Stimulated activated CD8-positive, alpha-beta memory T cell treated with anti-CD3 and anti-CD28 coated beads, Interleukin-4, amount 100 ng/mL, for 48 hours (primary cell): Measurements from ENCODE around the gene DMWD.
"Not testable (repeated sequence)": the region's sequence is repeated elsewhere in the genome, so short reads cannot be mapped to it uniquely, and the experiment has no call there.

Experiments used
- DNase-seq: peaks from one replicate; pipeline ENCODE4 v3.0.0-alpha.2; 2020

Gene DMWD

DNA sequence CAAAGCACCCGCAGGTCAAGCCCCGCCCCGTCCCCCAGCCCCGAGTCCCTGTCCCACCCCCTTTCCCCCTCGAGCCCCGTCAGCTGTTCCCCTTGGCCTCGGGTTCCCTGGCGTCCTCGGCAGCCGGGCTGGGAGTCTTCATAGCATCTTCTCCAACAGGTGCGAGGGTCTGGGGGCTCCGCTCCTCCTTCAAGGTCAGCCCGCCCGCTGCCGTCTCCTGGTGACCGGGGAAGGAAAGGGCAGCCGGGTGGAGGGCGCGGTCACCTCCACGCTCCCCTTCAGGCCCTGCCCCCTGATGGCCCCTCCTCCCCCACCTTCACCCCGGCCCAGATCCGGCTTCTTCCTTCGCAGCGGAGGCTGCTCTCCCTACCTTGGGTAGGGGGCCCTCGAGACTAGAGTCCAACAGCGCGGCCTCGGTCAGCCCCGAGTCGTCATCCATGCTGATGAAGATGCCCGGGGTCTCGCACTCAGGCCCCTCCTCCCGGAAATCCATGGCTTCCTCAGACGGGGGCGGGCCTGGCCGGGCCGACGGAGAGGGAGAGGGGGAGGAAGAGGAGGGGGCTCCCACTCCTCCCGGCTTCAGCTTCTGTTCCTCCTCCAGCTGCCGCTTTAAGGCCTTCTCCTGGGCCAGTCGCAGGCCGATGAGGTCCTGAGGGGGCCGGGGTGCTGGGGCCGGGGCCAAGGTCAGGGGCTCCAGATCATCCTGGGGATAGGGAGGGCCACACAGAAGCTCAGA lies 23.0 kb upstream of the DMWD start:
- no peak for DNase-seq

DNA sequence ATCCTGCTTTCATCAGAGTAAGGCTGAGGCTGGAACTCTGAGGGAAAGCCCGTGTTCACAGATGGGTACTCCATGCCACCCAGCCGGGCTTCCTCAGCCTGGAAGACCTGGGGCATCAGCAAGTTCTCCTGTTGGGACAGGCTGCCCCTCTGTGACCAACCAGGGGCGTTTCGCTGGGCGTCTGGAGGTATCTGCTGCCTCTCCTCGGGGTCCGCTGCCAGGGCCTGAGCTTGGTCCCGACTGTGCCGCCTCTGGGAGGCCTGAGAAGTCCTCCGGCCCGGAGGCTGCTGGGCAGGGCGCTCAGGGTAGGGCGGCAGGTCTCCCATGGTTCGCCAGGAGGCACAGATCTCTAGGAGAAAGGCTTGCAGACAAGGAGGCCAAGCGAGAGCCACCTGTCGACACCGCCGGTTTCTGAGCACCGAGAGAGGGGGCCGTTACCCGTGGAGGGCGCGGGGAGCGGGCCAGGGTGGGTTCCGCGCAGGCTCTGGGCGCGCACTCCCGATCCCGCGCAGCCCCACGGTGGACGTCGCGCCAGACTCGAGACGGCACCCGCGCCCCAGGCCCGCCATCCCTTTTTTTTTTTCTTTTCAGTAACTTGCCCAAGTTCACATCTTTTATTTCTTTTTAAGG lies 22.3 kb upstream of the DMWD start, which contains the start of gene RSPH6A:
TSS of gene RSPH6A (minus strand) at position 458 of the 630 bp plus-strand sequence. CDS start at position 326, 132 bp downstream.
- no peak for DNase-seq

GRCh38 chr19:45814166-45814780 lies 21.6 kb upstream of the DMWD start:
- DNase-seq: no peak

- DNase-seq: no peak
Observed at GRCh38 chr19:45812297-45812696, 19.7 kb upstream of the DMWD start.

DNA sequence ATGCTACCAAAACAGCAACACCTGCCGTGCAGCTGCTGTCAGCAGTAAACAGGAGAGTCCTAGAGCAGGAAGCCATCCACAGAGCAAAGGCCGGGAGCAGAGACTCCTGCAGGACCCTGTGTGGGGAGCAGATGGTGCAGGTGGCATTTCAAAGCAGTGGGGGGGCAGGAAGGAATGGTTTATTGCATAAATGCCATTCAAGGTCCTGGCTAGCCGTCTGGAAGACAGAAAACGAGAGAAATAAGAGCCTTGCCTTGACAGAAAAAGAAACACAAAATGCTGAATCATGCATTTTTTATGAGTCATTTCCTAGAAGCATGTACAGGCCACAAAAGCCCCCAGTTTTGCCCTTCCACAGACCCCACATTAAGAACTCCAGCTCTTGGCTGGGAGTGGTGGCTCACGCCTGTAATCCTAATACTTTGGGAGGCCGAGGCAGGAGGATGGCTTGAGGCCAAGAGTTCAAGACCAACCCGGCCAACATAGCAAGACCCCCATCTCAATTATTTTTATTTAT lies 17.1 kb upstream of the DMWD start:
- DNase-seq: no peak

GRCh38 chr19:45805719-45806118 lies 13.1 kb upstream of the DMWD start:
- DNase-seq: no peak

DNA sequence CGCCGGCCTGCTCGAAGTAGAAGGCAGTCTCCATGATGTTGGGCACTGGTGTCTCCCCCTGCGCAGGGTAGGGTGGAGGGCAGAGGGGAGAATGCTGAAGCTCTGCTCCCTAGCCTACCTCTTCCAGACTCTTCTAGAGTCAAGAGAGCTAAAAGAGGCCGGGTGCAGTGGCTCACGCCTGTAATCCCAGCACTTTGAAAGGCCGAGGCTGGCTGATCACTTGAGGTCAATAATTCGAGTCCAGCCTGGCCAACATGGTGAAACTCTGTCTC lies 12.2 kb upstream of the DMWD start:
- no peak for DNase-seq

- no peak for DNase-seq
Observed at GRCh38 chr19:45804140-45804958, 11.7 kb upstream of the DMWD start.

DNA sequence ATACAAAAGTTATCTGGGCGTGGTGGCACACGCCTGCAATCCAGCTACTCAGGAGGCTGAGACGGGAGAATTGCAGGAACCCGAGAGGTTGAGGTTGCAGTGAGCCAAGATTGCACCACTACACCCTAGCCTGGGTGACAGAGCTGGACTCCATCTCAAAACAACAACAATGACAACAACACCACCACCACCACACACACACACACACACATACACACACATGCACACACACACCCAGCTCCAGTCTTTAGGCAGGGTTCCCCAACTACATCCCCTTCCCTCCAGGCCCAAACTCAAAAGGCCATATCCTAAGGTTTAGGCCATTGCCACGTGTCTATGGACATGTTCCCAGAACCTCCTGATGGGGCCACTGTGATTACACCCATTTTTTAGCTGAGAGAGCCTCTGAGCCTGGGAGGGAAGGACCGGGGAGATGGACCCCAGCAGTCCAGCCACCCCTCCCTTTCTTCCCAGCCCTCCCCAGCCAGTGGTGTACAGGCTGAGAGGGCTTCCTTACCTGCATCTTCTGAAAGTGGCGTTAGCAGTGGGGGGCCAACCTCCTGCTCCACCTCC lies 9.0 kb upstream of the DMWD start:
- DNase-seq: no peak

DNA sequence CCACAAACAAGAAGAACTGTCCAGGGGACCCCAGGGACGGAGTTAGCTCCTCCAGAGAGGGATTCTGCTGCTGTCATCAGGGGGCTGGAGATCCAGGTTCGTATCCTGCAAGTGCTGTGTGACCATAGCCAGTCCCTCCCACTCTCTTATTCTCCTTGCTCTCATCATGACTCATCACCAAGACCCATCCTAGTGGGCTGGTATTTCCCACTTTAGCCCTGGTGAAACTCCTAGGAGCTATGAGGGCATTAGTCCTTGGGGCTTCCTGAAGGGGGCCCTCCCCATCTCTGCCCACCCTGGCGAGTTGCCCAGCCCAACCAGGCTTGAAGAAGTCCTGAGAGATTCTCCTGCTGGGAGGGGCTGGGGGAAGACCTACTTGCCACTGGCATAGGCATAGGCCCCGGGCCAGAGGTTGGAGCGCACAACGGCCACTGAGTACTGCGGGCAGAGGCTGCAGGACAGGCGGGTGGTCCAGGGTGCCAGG lies 7.5 kb upstream of the DMWD start:
- no peak for DNase-seq

GRCh38 chr19:45799541-45799940 lies 6.9 kb upstream of the DMWD start:
- not testable (repeated sequence) for DNase-seq

- peak; percentile 76 for DNase-seq
Observed at GRCh38 chr19:45798995-45799517, 6.4 kb upstream of the DMWD start.

GRCh38 chr19:45794627-45795026 lies 2.0 kb upstream of the DMWD start:
- DNase-seq: no peak

GRCh38 chr19:45793876-45794275 lies 1.2 kb upstream of the DMWD start:
- DNase-seq: no peak

DNA sequence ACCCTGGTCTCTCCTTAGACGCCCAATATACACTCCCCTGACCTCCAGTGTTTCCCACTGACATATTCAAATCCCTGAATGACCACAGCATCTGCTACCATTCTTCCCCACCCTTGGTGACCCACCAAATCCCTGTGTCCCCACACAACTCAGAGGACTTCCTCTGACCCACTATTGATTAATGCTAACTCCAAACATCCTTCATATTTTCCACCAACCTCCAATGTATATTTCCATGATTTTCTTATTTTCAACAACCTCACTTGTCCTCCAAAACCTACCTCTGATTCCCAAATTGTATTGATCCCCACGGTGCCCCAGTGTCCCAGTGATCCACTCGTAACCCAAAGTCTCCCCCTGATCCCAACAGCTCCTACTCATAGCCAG lies 526 bp upstream of the DMWD start:
- no peak for DNase-seq

GRCh38 chr19:45791744-45792469 lies 738 bp downstream of the DMWD start:
- peak; percentile 54 for DNase-seq

GRCh38 chr19:45790942-45791341 lies 1.7 kb downstream of the DMWD start:
- DNase-seq: peak; percentile 46

DNA sequence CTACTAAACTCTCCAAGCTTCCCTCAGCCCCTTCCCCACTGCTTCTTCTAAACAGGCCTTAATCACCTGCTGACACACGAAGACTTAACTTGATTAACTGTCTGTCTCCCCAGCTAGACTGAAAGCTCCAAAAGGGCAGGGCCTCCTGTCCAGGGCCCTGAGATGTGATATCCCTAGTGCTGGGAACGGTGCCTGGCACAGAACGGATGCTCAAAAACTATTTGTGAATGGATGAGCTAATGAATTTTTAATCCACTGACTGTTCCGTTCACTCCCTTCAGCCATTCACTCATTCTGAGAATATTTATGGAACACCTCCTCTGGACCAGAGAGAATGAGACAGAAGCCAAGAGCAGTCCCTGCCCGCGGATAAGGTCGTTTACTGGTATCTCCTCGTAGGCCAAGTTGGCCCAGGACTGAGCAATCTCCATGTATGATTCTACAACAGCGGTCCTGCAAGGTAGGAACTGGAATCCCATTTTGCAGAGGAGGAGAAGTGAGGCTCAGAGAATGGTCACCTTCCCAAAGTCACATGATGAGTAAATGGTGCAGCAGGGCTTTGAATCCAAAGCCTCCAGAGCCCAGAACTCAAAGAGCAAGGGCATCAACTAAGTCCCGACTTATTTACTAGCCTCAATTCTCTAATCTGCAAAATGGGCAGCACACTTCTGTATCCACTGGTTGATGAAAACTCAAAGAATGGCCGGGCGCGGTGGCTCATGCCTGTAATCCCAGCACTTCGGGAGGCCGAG lies 3.4 kb downstream of the DMWD start:
- DNase-seq: no peak

GRCh38 chr19:45786533-45786894 lies 6.1 kb downstream of the DMWD start:
- DNase-seq: no peak

- no peak for DNase-seq
Observed at GRCh38 chr19:45785781-45786532, 6.7 kb downstream of the DMWD start.
